GM12873 (cell line): Measurements from ENCODE around the gene AP4M1.
A peak's percentile ranks its signal among the peaks of the same experiment; 100 is the strongest.

Experiments
- CTCF ChIP-seq: IDR thresholded peaks from 2 replicates; pipeline ENCODE4 v1.5.1; 2012; ENCODE audit warnings: low read depth, mild to moderate bottlenecking, moderate library complexity, low read length, control low read depth; ENCODE audit not compliant: insufficient read depth; ENCODE audit errors: missing control alignments

AP4M1 gene

DNA sequence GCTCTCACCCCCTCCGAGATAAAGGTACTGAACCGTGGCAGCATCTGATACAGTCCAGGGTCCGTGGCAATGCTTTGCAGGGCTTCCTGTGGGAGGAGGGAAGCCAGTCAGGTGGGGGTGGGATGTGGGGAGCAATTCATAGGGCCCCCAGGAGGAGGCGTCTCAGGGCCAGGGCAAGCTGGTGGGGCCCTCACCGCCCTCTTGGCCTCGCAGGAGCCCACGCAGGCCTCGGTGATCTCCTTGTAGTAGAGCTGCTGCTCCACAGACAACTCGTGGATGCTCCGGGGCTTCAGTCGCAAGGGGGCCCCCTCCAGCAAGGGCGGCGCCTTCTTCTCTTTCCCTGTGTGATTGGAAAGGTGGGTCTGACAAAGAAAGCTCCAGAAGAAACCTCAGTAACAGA lies 10.5 kb downstream of the AP4M1 start:
- no peak for TF ChIP-seq CTCF

DNA sequence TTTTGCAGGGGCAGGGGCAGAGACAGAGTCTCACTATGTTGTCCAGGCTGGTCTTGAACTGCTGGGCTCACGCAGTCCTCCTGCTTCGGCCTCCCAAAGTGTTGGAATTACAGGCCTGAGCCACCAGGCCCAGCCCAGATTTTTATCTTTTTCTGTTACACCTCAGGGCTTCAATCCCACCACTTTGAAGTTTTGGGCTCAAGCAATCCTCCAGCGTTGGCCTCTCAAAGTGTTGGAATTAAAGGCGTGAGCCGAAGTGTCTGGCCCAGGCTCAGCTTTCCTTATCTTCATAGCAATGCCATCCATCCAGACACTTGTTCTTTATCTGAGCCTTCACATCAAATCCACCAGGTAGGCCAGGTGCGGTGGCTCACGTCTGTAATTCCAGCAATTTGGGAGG lies 13.6 kb downstream of the AP4M1 start:
- no peak for TF ChIP-seq CTCF

DNA sequence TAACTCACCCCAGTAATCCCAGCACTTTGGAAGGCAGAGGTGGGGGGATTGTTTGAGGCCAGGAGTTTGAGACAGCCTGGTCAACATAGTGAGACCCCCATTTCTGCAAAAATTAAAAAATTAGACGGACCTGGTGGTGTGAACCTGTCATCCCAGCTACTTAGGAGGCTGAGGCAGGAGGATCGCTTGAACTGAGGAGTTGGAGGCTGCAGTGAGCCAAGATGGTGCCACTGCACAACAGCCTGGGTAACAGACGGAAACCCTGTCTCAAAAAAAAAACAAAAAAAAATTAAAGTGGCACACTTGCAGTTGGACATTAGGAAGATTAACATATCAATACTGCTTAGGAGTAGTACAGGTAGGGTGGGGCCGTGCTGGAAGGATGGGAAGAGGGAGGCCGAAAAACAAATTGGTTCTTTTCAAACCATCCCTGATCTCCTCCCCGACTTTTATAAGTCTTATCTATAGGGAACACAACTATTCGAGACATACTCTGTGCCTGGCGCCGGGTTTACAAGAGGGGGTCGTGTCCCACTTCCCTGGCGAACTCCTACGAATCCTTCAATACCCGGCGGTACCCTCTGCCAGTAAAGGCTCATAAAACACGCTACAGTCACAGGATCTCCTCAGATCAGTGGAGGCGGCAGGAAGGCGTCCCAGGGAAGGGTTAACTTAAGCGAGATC lies 17.1 kb downstream of the AP4M1 start:
- no peak for TF ChIP-seq CTCF

DNA sequence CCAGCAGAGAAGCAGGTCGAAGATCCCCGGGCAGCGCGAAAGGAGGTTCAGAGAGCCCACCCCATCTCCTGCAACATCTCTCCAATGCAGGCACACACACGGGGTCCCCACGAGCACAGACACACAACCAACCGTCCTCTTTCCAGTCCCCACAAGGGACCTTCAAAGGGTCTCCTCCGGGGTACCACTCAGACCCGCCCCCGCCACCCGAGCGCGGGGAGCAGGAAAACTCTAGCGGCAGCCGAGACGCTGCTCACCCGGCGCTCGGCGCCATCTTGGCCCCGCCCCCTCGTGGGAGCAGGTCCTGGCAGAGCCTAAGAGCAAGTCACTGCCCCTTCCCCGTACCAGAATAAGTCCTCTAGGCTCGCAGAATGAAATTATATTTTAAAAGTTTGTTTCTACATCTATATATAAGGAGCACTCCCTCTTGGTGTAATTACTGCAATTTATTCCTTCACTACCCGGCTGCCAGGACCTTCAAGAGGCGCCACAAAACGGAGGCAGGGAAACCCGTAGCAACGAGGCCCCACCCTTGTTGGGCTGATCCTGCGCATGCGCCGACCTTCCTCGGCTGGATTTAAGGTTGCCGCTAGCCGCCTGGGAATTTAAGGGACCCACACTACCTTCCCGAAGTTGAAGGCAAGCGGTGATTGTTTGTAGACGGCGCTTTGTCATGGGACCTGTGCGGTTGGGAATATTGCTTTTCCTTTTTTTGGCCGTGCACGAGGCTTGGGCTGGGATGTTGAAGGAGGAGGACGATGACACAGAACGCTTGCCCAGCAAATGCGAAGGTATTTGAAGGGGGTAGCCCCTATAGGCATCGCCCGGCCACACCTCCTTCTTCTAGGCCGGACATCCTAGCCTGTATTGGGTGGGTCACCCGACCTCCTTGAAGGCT lies 17.9 kb downstream of the AP4M1 start, which contains the start of the genes CNPY4 and TAF6:
Gene CNPY4 (plus strand): TSS at position 563 of the 898 bp plus-strand sequence. CDS start 111 bp downstream, at position 674.
Gene TAF6 (minus strand): TSS at position 287 of the 898 bp plus-strand sequence. CDS start 5,149 bp downstream, outside the sequence.
- TF ChIP-seq CTCF = peak; percentile 6

DNA sequence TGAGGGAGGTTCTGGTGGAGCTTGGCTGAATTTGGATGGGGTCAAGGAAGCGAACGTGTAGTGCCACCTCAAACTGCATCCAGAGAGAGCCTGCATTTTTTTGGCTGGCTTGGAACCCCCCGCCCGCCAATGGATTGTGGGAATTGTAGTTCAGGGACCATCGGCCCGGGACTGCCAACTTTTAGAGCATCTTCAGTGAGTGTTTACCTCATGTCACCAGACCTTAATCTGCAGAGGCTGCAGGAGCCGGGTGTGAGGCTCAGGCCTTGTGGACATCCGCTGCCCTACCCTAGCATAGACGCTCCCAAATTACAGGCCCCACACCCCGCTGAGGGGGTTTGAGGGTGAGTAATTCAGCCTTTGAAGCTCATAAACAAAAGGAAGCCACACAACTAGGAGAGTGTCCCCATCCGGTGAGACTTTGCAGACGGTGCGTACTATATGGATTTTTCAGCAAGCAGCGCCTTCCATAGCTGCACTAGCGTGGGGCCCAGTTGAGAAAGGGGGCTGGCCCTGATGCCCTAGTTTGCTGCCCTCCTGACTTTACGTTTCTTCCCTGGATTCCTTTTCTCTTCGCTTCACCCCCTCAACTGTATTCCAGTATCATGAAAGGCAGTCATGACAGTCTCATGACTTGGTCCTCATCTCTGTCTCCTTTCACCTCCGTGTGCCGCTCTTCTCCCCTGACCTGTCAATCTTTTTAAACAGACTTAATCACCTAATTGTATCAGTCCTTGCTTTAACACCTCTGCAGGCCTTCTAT lies 18.7 kb downstream of the AP4M1 start:
- no peak for TF ChIP-seq CTCF

GRCh38 chr7:100120733-100121036 lies 19.2 kb downstream of the AP4M1 start:
- TF ChIP-seq CTCF = no peak

DNA sequence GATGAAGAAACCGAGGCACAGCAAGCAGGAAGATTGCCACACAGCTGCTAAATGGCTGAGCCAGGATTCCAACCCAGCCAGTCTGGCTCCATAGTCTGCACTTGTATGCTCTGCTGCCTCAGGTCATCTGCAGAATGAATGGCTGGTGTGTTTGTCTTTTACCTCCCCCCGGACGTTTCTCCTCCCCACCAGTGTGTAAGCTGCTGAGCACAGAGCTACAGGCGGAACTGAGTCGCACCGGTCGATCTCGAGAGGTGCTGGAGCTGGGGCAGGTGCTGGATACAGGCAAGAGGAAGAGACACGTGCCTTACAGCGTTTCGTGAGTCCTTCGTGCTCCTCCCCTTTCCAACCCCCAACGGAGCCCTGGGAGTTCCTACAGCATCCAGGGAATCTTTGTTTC lies 20.6 kb downstream of the AP4M1 start:
- no peak for TF ChIP-seq CTCF
